ENCODE measurements around the gene NSRP1. TPM values are rescaled to one million over a fixed set of nuclear protein-coding genes. Genes with fewer than 3 reads are reported as not detected.
A peak's percentile ranks its signal among the peaks of the same experiment; 100 is the strongest.
"Not testable (repeated sequence)": the region's sequence is repeated elsewhere in the genome, so short reads cannot be mapped to it uniquely, and the experiment has no call there.

Gene NSRP1
- polyA plus RNA-seq = 10 to 100 TPM; 16.6 to 19.1 TPM

- H3K4me3 ChIP-seq (ENCODE audit: low read depth in 1 of 2, low read length in 2 of 2) = peak within 1 kb of the TSS; percentile 64 to 96
- H3K27ac ChIP-seq (ENCODE audit: low read depth in 2 of 2, low read length in 1 of 2) = peak within 1 kb of the TSS; percentile 97 to 99
- H3K27me3 ChIP-seq (ENCODE audit: control insufficient read depth in 1 of 2, insufficient read depth in 2 of 2, low read length in 2 of 2) = no peaks in the 10 kb centered on the region
- no peaks in the 10 kb centered on the region for H3K9me3 ChIP-seq (ENCODE audit: control insufficient read depth in 2 of 2, insufficient read depth in 1 of 2, low read depth in 1 of 2, low read length in 1 of 2)
- WGBS, 2 donors = 0% methylated on average over 47 of the region's 47 CpGs
- H3K36me3 ChIP-seq (ENCODE audit: control insufficient read depth in 2 of 2, insufficient read depth in 2 of 2, low read length in 1 of 2) = no peaks in the 10 kb centered on the region
- H3K4me1 ChIP-seq (ENCODE audit: control insufficient read depth in 2 of 2, insufficient read depth in 2 of 2, low read length in 1 of 2) = no peaks in the 10 kb centered on the region
Observed at GRCh38 chr17:30116661-30117551, at the start of gene NSRP1. TSS of gene NSRP1 (plus strand) at chr17:30116816. CDS start at chr17:30116844, 28 bp downstream.

- no peak overlapping the region for H3K4me3 ChIP-seq (ENCODE audit: low read depth in 1 of 2, low read length in 2 of 2)
- H3K27me3 ChIP-seq (ENCODE audit: control insufficient read depth in 1 of 2, insufficient read depth in 2 of 2, low read length in 2 of 2) = peaks cover 0 to 2% of the 10 kb centered on the region in 2 donors
- H3K27ac ChIP-seq (ENCODE audit: low read depth in 2 of 2, low read length in 1 of 2) = no peak overlapping the region
- H3K9me3 ChIP-seq (ENCODE audit: control insufficient read depth in 2 of 2, insufficient read depth in 1 of 2, low read depth in 1 of 2, low read length in 1 of 2) = peaks cover 0 to 2% of the 10 kb centered on the region in 2 donors
- no peaks in the 10 kb centered on the region for H3K4me1 ChIP-seq (ENCODE audit: control insufficient read depth in 2 of 2, insufficient read depth in 2 of 2, low read length in 1 of 2)
- no peaks in the 10 kb centered on the region for H3K36me3 ChIP-seq (ENCODE audit: control insufficient read depth in 2 of 2, insufficient read depth in 2 of 2, low read length in 1 of 2)
- 95 to 96% methylated on average over 16 of the region's 16 CpGs for WGBS, 2 donors
Observed at GRCh38 chr17:30068465-30068864, 48.2 kb upstream of the NSRP1 start.

- H3K27ac ChIP-seq (ENCODE audit: low read depth in 2 of 2, low read length in 1 of 2) = no peak overlapping the region
- H3K9me3 ChIP-seq (ENCODE audit: control insufficient read depth in 2 of 2, insufficient read depth in 1 of 2, low read depth in 1 of 2, low read length in 1 of 2) = no peaks in the 10 kb centered on the region
- 83 to 94% methylated on average over 2 of the region's 2 CpGs for WGBS, 2 donors
- no peak overlapping the region for H3K4me3 ChIP-seq (ENCODE audit: low read depth in 1 of 2, low read length in 2 of 2)
- H3K27me3 ChIP-seq (ENCODE audit: control insufficient read depth in 1 of 2, insufficient read depth in 2 of 2, low read length in 2 of 2) = no peaks in the 10 kb centered on the region
- no peaks in the 10 kb centered on the region for H3K36me3 ChIP-seq (ENCODE audit: control insufficient read depth in 2 of 2, insufficient read depth in 2 of 2, low read length in 1 of 2)
- H3K4me1 ChIP-seq (ENCODE audit: control insufficient read depth in 2 of 2, insufficient read depth in 2 of 2, low read length in 1 of 2) = no peaks in the 10 kb centered on the region
Observed at GRCh38 chr17:30074254-30074653, 42.4 kb upstream of the NSRP1 start.

GRCh38 chr17:30074730-30075129 is 41.9 kb upstream of the NSRP1 start:
- Histone ChIP-seq H3K27me3 (ENCODE audit: control insufficient read depth in 1 of 2, insufficient read depth in 2 of 2, low read length in 2 of 2) (no peaks in the 10 kb centered on the region), H3K9me3 (ENCODE audit: control insufficient read depth in 2 of 2, insufficient read depth in 1 of 2, low read depth in 1 of 2, low read length in 1 of 2) (no peaks in the 10 kb centered on the region), H3K4me3 (ENCODE audit: low read depth in 1 of 2, low read length in 2 of 2) (no peak overlapping the region), H3K27ac (ENCODE audit: low read depth in 2 of 2, low read length in 1 of 2) (no peak overlapping the region), H3K36me3 (ENCODE audit: control insufficient read depth in 2 of 2, insufficient read depth in 2 of 2, low read length in 1 of 2) (no peaks in the 10 kb centered on the region), H3K4me1 (ENCODE audit: control insufficient read depth in 2 of 2, insufficient read depth in 2 of 2, low read length in 1 of 2) (no peaks in the 10 kb centered on the region)
- 86 to 90% methylated on average over 2 of the region's 2 CpGs for WGBS, 2 donors

- Histone ChIP-seq H3K27me3 (ENCODE audit: control insufficient read depth in 1 of 2, insufficient read depth in 2 of 2, low read length in 2 of 2) (no peaks in the 10 kb centered on the region), H3K27ac (ENCODE audit: low read depth in 2 of 2, low read length in 1 of 2) (no peak overlapping the region), H3K9me3 (ENCODE audit: control insufficient read depth in 2 of 2, insufficient read depth in 1 of 2, low read depth in 1 of 2, low read length in 1 of 2) (no peaks in the 10 kb centered on the region), H3K36me3 (ENCODE audit: control insufficient read depth in 2 of 2, insufficient read depth in 2 of 2, low read length in 1 of 2) (no peaks in the 10 kb centered on the region), H3K4me1 (ENCODE audit: control insufficient read depth in 2 of 2, insufficient read depth in 2 of 2, low read length in 1 of 2) (no peaks in the 10 kb centered on the region), H3K4me3 (ENCODE audit: low read depth in 1 of 2, low read length in 2 of 2) (no peak overlapping the region)
- WGBS, 2 donors = 89 to 94% methylated on average over 5 of the region's 5 CpGs
Observed at GRCh38 chr17:30082773-30083172, 33.8 kb upstream of the NSRP1 start.

GRCh38 chr17:30084788-30085187 is 31.8 kb upstream of the NSRP1 start:
- 50 to 53% methylated on average over 6 of the region's 6 CpGs for WGBS, 2 donors
- no peaks in the 10 kb centered on the region for H3K4me1 ChIP-seq (ENCODE audit: control insufficient read depth in 2 of 2, insufficient read depth in 2 of 2, low read length in 1 of 2)
- no peaks in the 10 kb centered on the region for H3K36me3 ChIP-seq (ENCODE audit: control insufficient read depth in 2 of 2, insufficient read depth in 2 of 2, low read length in 1 of 2)
- no peak overlapping the region for H3K4me3 ChIP-seq (ENCODE audit: low read depth in 1 of 2, low read length in 2 of 2)
- H3K27me3 ChIP-seq (ENCODE audit: control insufficient read depth in 1 of 2, insufficient read depth in 2 of 2, low read length in 2 of 2) = peaks cover 0 to 2% of the 10 kb centered on the region in 2 donors
- no peaks in the 10 kb centered on the region for H3K9me3 ChIP-seq (ENCODE audit: control insufficient read depth in 2 of 2, insufficient read depth in 1 of 2, low read depth in 1 of 2, low read length in 1 of 2)
- no peak overlapping the region for H3K27ac ChIP-seq (ENCODE audit: low read depth in 2 of 2, low read length in 1 of 2)

- Histone ChIP-seq H3K4me3 (ENCODE audit: low read depth in 1 of 2, low read length in 2 of 2) (no peak overlapping the region), H3K4me1 (ENCODE audit: control insufficient read depth in 2 of 2, insufficient read depth in 2 of 2, low read length in 1 of 2) (no peaks in the 10 kb centered on the region), H3K27me3 (ENCODE audit: control insufficient read depth in 1 of 2, insufficient read depth in 2 of 2, low read length in 2 of 2) (peaks cover 0 to 4% of the 10 kb centered on the region in 2 donors), H3K9me3 (ENCODE audit: control insufficient read depth in 2 of 2, insufficient read depth in 1 of 2, low read depth in 1 of 2, low read length in 1 of 2) (no peaks in the 10 kb centered on the region), H3K36me3 (ENCODE audit: control insufficient read depth in 2 of 2, insufficient read depth in 2 of 2, low read length in 1 of 2) (no peaks in the 10 kb centered on the region), H3K27ac (ENCODE audit: low read depth in 2 of 2, low read length in 1 of 2) (no peak overlapping the region)
- 87 to 91% methylated on average over 2 of the region's 2 CpGs for WGBS, 2 donors
Observed at GRCh38 chr17:30086896-30087295, 29.7 kb upstream of the NSRP1 start.

- WGBS, 2 donors = 86 to 95% methylated on average over 3 of the region's 3 CpGs
- H3K9me3 ChIP-seq (ENCODE audit: control insufficient read depth in 2 of 2, insufficient read depth in 1 of 2, low read depth in 1 of 2, low read length in 1 of 2); H3K4me3 ChIP-seq (ENCODE audit: low read depth in 1 of 2, low read length in 2 of 2); H3K4me1 ChIP-seq (ENCODE audit: control insufficient read depth in 2 of 2, insufficient read depth in 2 of 2, low read length in 1 of 2); H3K27ac ChIP-seq (ENCODE audit: low read depth in 2 of 2, low read length in 1 of 2); H3K27me3 ChIP-seq (ENCODE audit: control insufficient read depth in 1 of 2, insufficient read depth in 2 of 2, low read length in 2 of 2); H3K36me3 ChIP-seq (ENCODE audit: control insufficient read depth in 2 of 2, insufficient read depth in 2 of 2, low read length in 1 of 2): not testable (repeated sequence)
Observed at GRCh38 chr17:30087431-30087830, 29.2 kb upstream of the NSRP1 start.

- no peaks in the 10 kb centered on the region for H3K9me3 ChIP-seq (ENCODE audit: control insufficient read depth in 2 of 2, insufficient read depth in 1 of 2, low read depth in 1 of 2, low read length in 1 of 2)
- no peaks in the 10 kb centered on the region for H3K36me3 ChIP-seq (ENCODE audit: control insufficient read depth in 2 of 2, insufficient read depth in 2 of 2, low read length in 1 of 2)
- peaks cover 0 to 4% of the 10 kb centered on the region in 2 donors for H3K27me3 ChIP-seq (ENCODE audit: control insufficient read depth in 1 of 2, insufficient read depth in 2 of 2, low read length in 2 of 2)
- H3K4me3 ChIP-seq (ENCODE audit: low read depth in 1 of 2, low read length in 2 of 2) = no peak overlapping the region
- no peak overlapping the region for H3K27ac ChIP-seq (ENCODE audit: low read depth in 2 of 2, low read length in 1 of 2)
- no peaks in the 10 kb centered on the region for H3K4me1 ChIP-seq (ENCODE audit: control insufficient read depth in 2 of 2, insufficient read depth in 2 of 2, low read length in 1 of 2)
- 79 to 82% methylated on average over 4 of the region's 4 CpGs for WGBS, 2 donors
Observed at GRCh38 chr17:30091121-30091670, 25.4 kb upstream of the NSRP1 start.
